ENCODE measurements around the gene HOXB1. TPM values are rescaled to one million over a fixed set of nuclear protein-coding genes. Genes with fewer than 3 reads are reported as not detected.

The HOXB1 gene
- total and polyA plus RNA-seq, 2 of the 13 experiments (the other 11 are each of a cell fraction or from before 2014, with no cell fraction given), result not detected

DNA sequence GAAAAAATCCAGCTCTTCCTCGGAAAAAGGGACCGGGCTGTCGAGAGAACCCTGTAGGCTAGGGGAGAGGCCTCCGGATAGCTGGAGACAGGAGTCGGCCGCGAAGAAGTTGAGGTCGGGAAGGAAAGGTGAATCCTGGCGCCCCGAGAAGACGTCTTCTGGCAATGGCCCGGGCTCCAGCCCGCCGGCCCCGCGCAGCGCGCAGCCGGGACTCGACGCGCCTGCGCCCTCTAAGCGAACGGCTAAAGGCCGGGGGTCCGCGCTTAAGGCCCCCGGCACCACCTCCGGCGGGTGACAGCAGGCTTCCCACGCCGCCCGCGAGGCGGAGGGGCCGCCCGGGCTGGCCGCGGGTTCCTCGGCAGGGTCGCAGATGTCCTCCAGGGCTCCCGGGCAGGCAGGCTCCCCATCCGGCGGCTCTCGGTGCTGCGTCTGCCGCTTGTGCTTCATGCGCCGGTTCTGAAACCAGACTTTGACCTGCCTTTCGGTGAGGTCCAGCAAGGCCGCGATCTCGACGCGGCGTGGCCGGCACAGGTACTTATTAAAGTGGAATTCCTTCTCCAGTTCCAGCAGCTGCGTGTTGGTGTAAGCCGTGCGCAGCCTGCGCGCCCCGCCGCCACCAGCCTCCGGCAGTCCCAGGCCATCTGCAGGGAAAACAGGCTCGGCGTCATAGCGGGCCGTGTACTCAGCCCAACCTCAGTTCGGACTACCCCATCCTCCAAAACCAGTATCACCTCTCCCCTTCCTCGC, 12.5 kb upstream of the HOXB1 start:
- ATAC-seq (peak; percentile 90), FAIRE-seq (no peak), DNase-seq (ENCODE audit: low spot score) (no peak)
- ChIA-PET CTCF (ENCODE audit: low intra/inter-chr PET ratio, low total read pairs) (no interaction called here), POLR2A (no interaction called here)
- Histone ChIP-seq H3K4me2 (ENCODE audit: low read depth, low read length) (0 out of 2 replicates have a peak overlapping the region, but pooled peaks have one; percentile 23), H3K79me2 (ENCODE audit: insufficient read depth, low read length) (no peaks in the 10 kb centered on the region), H3K4me1 (ENCODE audit: insufficient read depth, low read length) (no peaks in the 10 kb centered on the region), H3K9ac (ENCODE audit: insufficient read depth, low read depth, low read length) (no peak overlapping the region), H3K4me3 (replicated peaks in 1 of 3; ENCODE audit: insufficient read depth in 1 of 3, low read depth in 2 of 3, low read length in 3 of 3) (peak overlapping the region in 1 of 3 experiments; percentile 12; a peak in 1 of 6 replicates), H2AFZ (ENCODE audit: low read length) (no peak overlapping the region), H3K27me3 (ENCODE audit: control insufficient read depth in 1 of 2, insufficient read depth in 2 of 2, low read length in 2 of 2) (peaks cover 8 to 91% of the 10 kb centered on the region in 2 experiments), H4K20me1 (ENCODE audit: insufficient read depth, low read length) (no peaks in the 10 kb centered on the region), H3K27ac (ENCODE audit: extremely low read length, insufficient read depth, low read length) (no peak overlapping the region), H3K9me3 (ENCODE audit: low read length) (no peaks in the 10 kb centered on the region), H3K36me3 (replicated peaks in 1 of 2; ENCODE audit: control insufficient read depth in 1 of 2, insufficient read depth in 2 of 2, low read length in 2 of 2) (no peaks in the 10 kb centered on the region)
- no TSS peak for BruUV-seq (replicated peaks)
- 51% methylated on average over 31 of the region's 72 CpGs for WGBS (ENCODE audit: low lambda C conversion rate)
- in situ Hi-C loops (cut with HindIII; ENCODE audit: extremely low pct_ligation_motif_present, low pct_unique_long_range_greater_than_20kb) (no loop called here), intact Hi-C loops (cut with micrococcal nuclease; ENCODE audit: unreplicated experiment) (no loop called here)
- TF ChIP-seq ZNF12 (CRISPR knock-in tag; IDR thresholded peaks at IDR 0.05), result peak; percentile 58; the same call in 1 of the 2 replicates
- peak; percentile 45 for TF ChIP-seq RBM39 (IDR thresholded peaks at IDR 0.05; ENCODE audit: low read depth, low read length, poor library complexity, severe bottlenecking)
- TF ChIP-seq, protein P1, sequence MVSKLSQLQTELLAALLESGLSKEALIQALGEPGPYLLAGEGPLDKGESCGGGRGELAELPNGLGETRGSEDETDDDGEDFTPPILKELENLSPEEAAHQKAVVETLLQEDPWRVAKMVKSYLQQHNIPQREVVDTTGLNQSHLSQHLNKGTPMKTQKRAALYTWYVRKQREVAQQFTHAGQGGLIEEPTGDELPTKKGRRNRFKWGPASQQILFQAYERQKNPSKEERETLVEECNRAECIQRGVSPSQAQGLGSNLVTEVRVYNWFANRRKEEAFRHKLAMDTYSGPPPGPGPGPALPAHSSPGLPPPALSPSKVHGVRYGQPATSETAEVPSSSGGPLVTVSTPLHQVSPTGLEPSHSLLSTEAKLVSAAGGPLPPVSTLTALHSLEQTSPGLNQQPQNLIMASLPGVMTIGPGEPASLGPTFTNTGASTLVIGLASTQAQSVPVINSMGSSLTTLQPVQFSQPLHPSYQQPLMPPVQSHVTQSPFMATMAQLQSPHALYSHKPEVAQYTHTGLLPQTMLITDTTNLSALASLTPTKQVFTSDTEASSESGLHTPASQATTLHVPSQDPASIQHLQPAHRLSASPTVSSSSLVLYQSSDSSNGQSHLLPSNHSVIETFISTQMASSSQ (IDR thresholded peaks at IDR 0.05; ENCODE audit: low read depth), result no peak
- TF ChIP-seq, protein P1 (CRISPR knock-in tag; IDR thresholded peaks at IDR 0.05; ENCODE audit: borderline replicate concordance), result 0 out of 2 replicates have a peak, but pooled peaks have one; percentile 16
- TF ChIP-seq SRSF9 (IDR thresholded peaks at IDR 0.05; ENCODE audit: borderline replicate concordance, insufficient read depth, low read depth, low read length, poor library complexity, severe bottlenecking), result no peak
- no peak for TF ChIP-seq NAIF1 (CRISPR knock-in tag; IDR thresholded peaks at IDR 0.05; ENCODE audit: borderline replicate concordance)
- TF ChIP-seq BRCA1 (CRISPR knock-in tag; IDR thresholded peaks at IDR 0.05), result no peak
- TF ChIP-seq DPF2 (CRISPR knock-in tag; IDR thresholded peaks at IDR 0.05; ENCODE audit: borderline replicate concordance, low read depth), result no peak
- TF ChIP-seq, protein P2, sequence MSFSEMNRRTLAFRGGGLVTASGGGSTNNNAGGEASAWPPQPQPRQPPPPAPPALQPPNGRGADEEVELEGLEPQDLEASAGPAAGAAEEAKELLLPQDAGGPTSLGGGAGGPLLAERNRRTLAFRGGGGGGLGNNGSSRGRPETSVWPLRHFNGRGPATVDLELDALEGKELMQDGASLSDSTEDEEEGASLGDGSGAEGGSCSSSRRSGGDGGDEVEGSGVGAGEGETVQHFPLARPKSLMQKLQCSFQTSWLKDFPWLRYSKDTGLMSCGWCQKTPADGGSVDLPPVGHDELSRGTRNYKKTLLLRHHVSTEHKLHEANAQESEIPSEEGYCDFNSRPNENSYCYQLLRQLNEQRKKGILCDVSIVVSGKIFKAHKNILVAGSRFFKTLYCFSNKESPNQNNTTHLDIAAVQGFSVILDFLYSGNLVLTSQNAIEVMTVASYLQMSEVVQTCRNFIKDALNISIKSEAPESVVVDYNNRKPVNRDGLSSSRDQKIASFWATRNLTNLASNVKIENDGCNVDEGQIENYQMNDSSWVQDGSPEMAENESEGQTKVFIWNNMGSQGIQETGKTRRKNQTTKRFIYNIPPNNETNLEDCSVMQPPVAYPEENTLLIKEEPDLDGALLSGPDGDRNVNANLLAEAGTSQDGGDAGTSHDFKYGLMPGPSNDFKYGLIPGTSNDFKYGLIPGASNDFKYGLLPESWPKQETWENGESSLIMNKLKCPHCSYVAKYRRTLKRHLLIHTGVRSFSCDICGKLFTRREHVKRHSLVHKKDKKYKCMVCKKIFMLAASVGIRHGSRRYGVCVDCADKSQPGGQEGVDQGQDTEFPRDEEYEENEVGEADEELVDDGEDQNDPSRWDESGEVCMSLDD (CRISPR knock-in tag; IDR thresholded peaks at IDR 0.05; ENCODE audit: borderline replicate concordance), result no peak
- TF ChIP-seq, protein P3, sequence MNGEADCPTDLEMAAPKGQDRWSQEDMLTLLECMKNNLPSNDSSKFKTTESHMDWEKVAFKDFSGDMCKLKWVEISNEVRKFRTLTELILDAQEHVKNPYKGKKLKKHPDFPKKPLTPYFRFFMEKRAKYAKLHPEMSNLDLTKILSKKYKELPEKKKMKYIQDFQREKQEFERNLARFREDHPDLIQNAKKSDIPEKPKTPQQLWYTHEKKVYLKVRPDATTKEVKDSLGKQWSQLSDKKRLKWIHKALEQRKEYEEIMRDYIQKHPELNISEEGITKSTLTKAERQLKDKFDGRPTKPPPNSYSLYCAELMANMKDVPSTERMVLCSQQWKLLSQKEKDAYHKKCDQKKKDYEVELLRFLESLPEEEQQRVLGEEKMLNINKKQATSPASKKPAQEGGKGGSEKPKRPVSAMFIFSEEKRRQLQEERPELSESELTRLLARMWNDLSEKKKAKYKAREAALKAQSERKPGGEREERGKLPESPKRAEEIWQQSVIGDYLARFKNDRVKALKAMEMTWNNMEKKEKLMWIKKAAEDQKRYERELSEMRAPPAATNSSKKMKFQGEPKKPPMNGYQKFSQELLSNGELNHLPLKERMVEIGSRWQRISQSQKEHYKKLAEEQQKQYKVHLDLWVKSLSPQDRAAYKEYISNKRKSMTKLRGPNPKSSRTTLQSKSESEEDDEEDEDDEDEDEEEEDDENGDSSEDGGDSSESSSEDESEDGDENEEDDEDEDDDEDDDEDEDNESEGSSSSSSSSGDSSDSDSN (CRISPR knock-in tag; IDR thresholded peaks at IDR 0.05), result peak; percentile 51; the same call in 1 of the 2 replicates
- no peak for TF ChIP-seq ZNF343 (CRISPR knock-in tag; IDR thresholded peaks at IDR 0.05)
- TF ChIP-seq, protein P4, sequence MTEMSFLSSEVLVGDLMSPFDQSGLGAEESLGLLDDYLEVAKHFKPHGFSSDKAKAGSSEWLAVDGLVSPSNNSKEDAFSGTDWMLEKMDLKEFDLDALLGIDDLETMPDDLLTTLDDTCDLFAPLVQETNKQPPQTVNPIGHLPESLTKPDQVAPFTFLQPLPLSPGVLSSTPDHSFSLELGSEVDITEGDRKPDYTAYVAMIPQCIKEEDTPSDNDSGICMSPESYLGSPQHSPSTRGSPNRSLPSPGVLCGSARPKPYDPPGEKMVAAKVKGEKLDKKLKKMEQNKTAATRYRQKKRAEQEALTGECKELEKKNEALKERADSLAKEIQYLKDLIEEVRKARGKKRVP (CRISPR knock-in tag; IDR thresholded peaks at IDR 0.05), result no peak
